CD4-positive, alpha-beta T cell treated with Interleukin-6 at 100 ng/mL for 8 hours (primary cell): Measurements from ENCODE around the gene NAA16.
"Not testable (repeated sequence)": the region's sequence is repeated elsewhere in the genome, so short reads cannot be mapped to it uniquely, and the experiment has no call there.

Source experiments
- DNase-seq: peaks from one replicate; pipeline ENCODE4 v3.0.0-alpha.2; 2020; ENCODE audit warnings: mixed read lengths, low spot score

Gene NAA16

GRCh38 chr13:41356385-41356648 lies 45.2 kb downstream of the NAA16 start:
- not testable (repeated sequence) for DNase-seq

- peak; percentile 73 for DNase-seq
Observed at GRCh38 chr13:41356786-41357185, 45.7 kb downstream of the NAA16 start.

GRCh38 chr13:41361491-41361890 lies 50.4 kb downstream of the NAA16 start:
- DNase-seq = no peak

- DNase-seq = no peak
Observed at GRCh38 chr13:41364043-41364442, 53.0 kb downstream of the NAA16 start.

GRCh38 chr13:41365631-41366030 lies 54.6 kb downstream of the NAA16 start:
- DNase-seq = no peak

- DNase-seq = no peak
Observed at GRCh38 chr13:41370736-41371135, 59.7 kb downstream of the NAA16 start.

GRCh38 chr13:41377446-41377845 lies 66.4 kb downstream of the NAA16 start:
- no peak for DNase-seq

GRCh38 chr13:41382431-41382830 lies 71.4 kb downstream of the NAA16 start:
- no peak for DNase-seq

- no peak for DNase-seq
Observed at GRCh38 chr13:41383386-41383785, 72.3 kb downstream of the NAA16 start.

GRCh38 chr13:41384749-41385503 lies 73.9 kb downstream of the NAA16 start:
- DNase-seq = no peak

GRCh38 chr13:41386211-41386610 lies 75.1 kb downstream of the NAA16 start:
- DNase-seq = no peak

GRCh38 chr13:41387576-41387975 lies 76.5 kb downstream of the NAA16 start:
- no peak for DNase-seq

- no peak for DNase-seq
Observed at GRCh38 chr13:41388143-41388881, 77.2 kb downstream of the NAA16 start.

- no peak for DNase-seq
Observed at GRCh38 chr13:41389580-41389979, 78.5 kb downstream of the NAA16 start.

- DNase-seq = no peak
Observed at GRCh38 chr13:41394166-41394565, 83.1 kb downstream of the NAA16 start.

- DNase-seq = no peak
Observed at GRCh38 chr13:41398494-41399170, 87.6 kb downstream of the NAA16 start.

GRCh38 chr13:41401366-41401765 lies 90.3 kb downstream of the NAA16 start:
- no peak for DNase-seq

GRCh38 chr13:41402691-41403511 lies 91.8 kb downstream of the NAA16 start:
- DNase-seq = no peak

GRCh38 chr13:41403983-41404382 lies 92.9 kb downstream of the NAA16 start:
- DNase-seq = no peak

- DNase-seq = no peak
Observed at GRCh38 chr13:41405367-41405766, 94.3 kb downstream of the NAA16 start.

GRCh38 chr13:41407380-41407779 lies 96.3 kb downstream of the NAA16 start:
- DNase-seq = no peak

- DNase-seq = no peak
Observed at GRCh38 chr13:41408121-41408520, 97.1 kb downstream of the NAA16 start.
